WTC11 (cell line): Measurements from ENCODE around the gene ANO3. TPM values are rescaled to one million over a fixed set of nuclear protein-coding genes. Genes with fewer than 3 reads are reported as not detected.
"Not testable (repeated sequence)": the region's sequence is repeated elsewhere in the genome, so short reads cannot be mapped to it uniquely, and the experiment has no call there.

Experiments
- ATAC-seq: fragments of 200-7000 bp; cut with Tn5 transposase; 2 replicates; pipeline ENCODE4 v1.10.0; 2021; ENCODE audit warnings: mild to moderate bottlenecking, moderate library complexity
- CTCF ChIA-PET: fragments of 300-600 bp; sonication (Branson Sonifier 250); formaldehyde crosslinking; loops from one replicate; lab custom pipeline; 2021; ENCODE audit warnings: antibody characterized with exemption; lab: Charles Lee
- POLR2A ChIA-PET: fragments of 350-600 bp; sonication (Branson Sonifier 250); formaldehyde crosslinking; loops from one replicate; lab custom pipeline; 2021; ENCODE audit warnings: antibody characterized with exemption; lab: Charles Lee
- DNase-seq: peaks from one replicate; pipeline ENCODE4 v3.0.0; 2021; ENCODE audit warnings: low spot score
- H3K27ac Mint-ChIP-seq: 2 replicates; pipeline ENCODE4 v1.8.0; 2021; ENCODE audit warnings: mixed read lengths
- H3K27me3 Mint-ChIP-seq: 2 replicates; pipeline ENCODE4 v1.8.0; 2021; ENCODE audit warnings: low read depth, mild to moderate bottlenecking, moderate library complexity, mixed read lengths
- H3K36me3 Mint-ChIP-seq: 2 replicates; pipeline ENCODE4 v1.8.0; 2021; ENCODE audit warnings: mixed read lengths
- H3K4me1 Mint-ChIP-seq: 2 replicates; pipeline ENCODE4 v1.8.0; 2022; ENCODE audit warnings: mixed read lengths
- H3K4me3 Mint-ChIP-seq: 2 replicates; pipeline ENCODE4 v1.8.0; 2021; ENCODE audit warnings: mild to moderate bottlenecking, moderate library complexity, mixed read lengths
- H3K9me3 Mint-ChIP-seq: 2 replicates; pipeline ENCODE4 v1.8.0; 2021; ENCODE audit warnings: mixed read lengths
- CTCF ChIP-seq: fragments of 200-600 bp; IDR thresholded peaks from 2 replicates; pipeline ENCODE4 v1.8.0; 2022; ENCODE audit warnings: antibody characterized with exemption
- ERG ChIP-seq: fragments of 250-450 bp; sonication (Bioruptor Pico); IDR thresholded peaks from 2 replicates; pipeline ENCODE4 v1.8.0; 2021; ENCODE audit warnings: mild to moderate bottlenecking
- FOXJ3 ChIP-seq: sonication (generic); formaldehyde crosslinking; IDR thresholded peaks from 2 replicates; pipeline ENCODE4 v1.9.0; 2021; ENCODE audit warnings: missing genetic modification reagents, mild to moderate bottlenecking, borderline replicate concordance
- GTF2I ChIP-seq: fragments of 250-450 bp; sonication (Bioruptor Pico); conservative IDR thresholded peaks from 2 replicates; pipeline ENCODE4 v1.4.0; 2021; ENCODE audit warnings: mild to moderate bottlenecking
- IRF1 ChIP-seq: sonication (generic); formaldehyde crosslinking; IDR thresholded peaks from 2 replicates; pipeline ENCODE4 v1.8.0; 2023; ENCODE audit warnings: missing genetic modification reagents
- JUN ChIP-seq: sonication (generic); formaldehyde crosslinking; IDR thresholded peaks from 2 replicates; pipeline ENCODE4 v1.8.0; 2023; ENCODE audit warnings: mild to moderate bottlenecking, missing genetic modification reagents
- MXD4 ChIP-seq: fragments of 250-450 bp; sonication (Bioruptor Pico); IDR thresholded peaks from 2 replicates; pipeline ENCODE4 v1.8.0; 2021; ENCODE audit warnings: mild to moderate bottlenecking, moderate library complexity, borderline replicate concordance
- NR2C2 ChIP-seq: sonication (generic); formaldehyde crosslinking; IDR thresholded peaks from 2 replicates; pipeline ENCODE4 v1.8.0; 2022; ENCODE audit warnings: mild to moderate bottlenecking, missing genetic modification reagents
- STAT6 ChIP-seq: sonication (generic); formaldehyde crosslinking; conservative IDR thresholded peaks from 2 replicates; pipeline ENCODE4 v1.8.1; 2023; ENCODE audit warnings: mild to moderate bottlenecking, low read depth, missing genetic modification reagents, moderate library complexity
- ZNF281 ChIP-seq: sonication (generic); formaldehyde crosslinking; IDR thresholded peaks from 2 replicates; pipeline ENCODE4 v1.8.0; 2023; ENCODE audit warnings: mild to moderate bottlenecking, missing genetic modification reagents
- total RNA-seq: library from RNA; stranded (reverse); gene quantifications from 3 replicates; pipeline ENCODE4 v1.2.3, GENCODE V29; 2021

Gene ANO3
- total RNA-seq, 1 experiment from 2014 or later, result 0.11 TPM

- TF ChIP-seq STAT6 (CRISPR knock-in tag), result no peak
- no peak for TF ChIP-seq CTCF
- no peak for TF ChIP-seq ZNF281
- no peak for TF ChIP-seq JUN (CRISPR knock-in tag)
- TF ChIP-seq MXD4 (CRISPR knock-in tag), result no peak
Measured at GRCh38 chr11:26287067-26287518, 44.8 kb upstream of the ANO3 start (continued).

GRCh38 chr11:26297189-26297975, 34.5 kb upstream of the ANO3 start:
- CTCF ChIA-PET, result interaction anchor here (0.5 to 1.2 kb wide), 2 partner anchors 13 to 205 kb away, joined by 4 to 7 read pairs; no protein-coding TSS in a partner anchor
- Mint-ChIP-seq H3K36me3 (no peaks in the 10 kb centered on the region), H3K4me1 (peaks cover 6% of the 10 kb centered on the region), H3K27ac (peak overlapping the region; percentile 60), H3K4me3 (no peak overlapping the region), H3K27me3 (no peaks in the 10 kb centered on the region; the same call in 1 of the 2 replicates), H3K9me3 (no peaks in the 10 kb centered on the region)
- DNase-seq (no peak), ATAC-seq (peak; percentile 59)
- TF ChIP-seq FOXJ3 (no peak), ERG (no peak), NR2C2 (CRISPR knock-in tag) (no peak), GTF2I (CRISPR knock-in tag) (no peak), IRF1 (CRISPR knock-in tag) (no peak), CTCF (peak; percentile 62; the same call in 1 of the 2 replicates)
- POLR2A ChIA-PET, result no interaction called here

GRCh38 chr11:26316372-26316771, 15.6 kb upstream of the ANO3 start:
- H3K4me3 Mint-ChIP-seq, ATAC-seq, H3K36me3 Mint-ChIP-seq, CTCF ChIA-PET, H3K27ac Mint-ChIP-seq, H3K27me3 Mint-ChIP-seq, DNase-seq, POLR2A ChIA-PET: not testable (repeated sequence)
- Mint-ChIP-seq H3K4me1 (peaks cover 21% of the 10 kb centered on the region), H3K9me3 (peaks cover 11% of the 10 kb centered on the region)
